GM19467 (cell line): Measurements from ENCODE around the gene LYVE1.

Experiments used
- ATAC-seq: cut with Tn5 transposase; IDR thresholded peaks from one replicate; pipeline ENCODE4 v1.9.1; 2021; ENCODE audit warnings: mild to moderate bottlenecking, moderate library complexity; ENCODE audit not compliant: unreplicated experiment

The LYVE1 gene

GRCh38 chr11:10594407-10594806, 25.9 kb upstream of the LYVE1 start:
- ATAC-seq = no peak

GRCh38 chr11:10592331-10592730, 23.9 kb upstream of the LYVE1 start:
- no peak for ATAC-seq

GRCh38 chr11:10591741-10592140, 23.3 kb upstream of the LYVE1 start:
- no peak for ATAC-seq

- ATAC-seq = no peak
These were observed 21.9 kb upstream of the LYVE1 start for GRCh38 chr11:10590218-10590915.

GRCh38 chr11:10588904-10589303, 20.4 kb upstream of the LYVE1 start:
- no peak for ATAC-seq

GRCh38 chr11:10587995-10588394, 19.5 kb upstream of the LYVE1 start:
- ATAC-seq = no peak

GRCh38 chr11:10587388-10587787, 18.9 kb upstream of the LYVE1 start:
- no peak for ATAC-seq

GRCh38 chr11:10584071-10584501, 15.6 kb upstream of the LYVE1 start:
- ATAC-seq = no peak

- no peak for ATAC-seq
These were observed 13.1 kb upstream of the LYVE1 start for GRCh38 chr11:10581481-10582019.

- ATAC-seq = no peak
These were observed 12.2 kb upstream of the LYVE1 start for GRCh38 chr11:10580623-10581022.

GRCh38 chr11:10579700-10580099, 11.2 kb upstream of the LYVE1 start:
- ATAC-seq = no peak

- no peak for ATAC-seq
These were observed 7.6 kb upstream of the LYVE1 start for GRCh38 chr11:10576035-10576398.

- no peak for ATAC-seq
These were observed 7.0 kb upstream of the LYVE1 start for GRCh38 chr11:10575346-10576034.

GRCh38 chr11:10573556-10573955, 5.1 kb upstream of the LYVE1 start:
- ATAC-seq = no peak

GRCh38 chr11:10573028-10573427, 4.6 kb upstream of the LYVE1 start:
- no peak for ATAC-seq

GRCh38 chr11:10572533-10572932, 4.1 kb upstream of the LYVE1 start:
- ATAC-seq = no peak

GRCh38 chr11:10567446-10567845, 1.0 kb downstream of the LYVE1 start:
- no peak for ATAC-seq

- no peak for ATAC-seq
These were observed 2.1 kb downstream of the LYVE1 start for GRCh38 chr11:10566257-10566957.

GRCh38 chr11:10565493-10565892, 3.0 kb downstream of the LYVE1 start:
- no peak for ATAC-seq

GRCh38 chr11:10564696-10565318, 3.7 kb downstream of the LYVE1 start:
- ATAC-seq = no peak

- ATAC-seq = no peak
These were observed 4.4 kb downstream of the LYVE1 start for GRCh38 chr11:10564030-10564429.
